Measurements from ENCODE around the gene CBFA2T2.

DNA sequence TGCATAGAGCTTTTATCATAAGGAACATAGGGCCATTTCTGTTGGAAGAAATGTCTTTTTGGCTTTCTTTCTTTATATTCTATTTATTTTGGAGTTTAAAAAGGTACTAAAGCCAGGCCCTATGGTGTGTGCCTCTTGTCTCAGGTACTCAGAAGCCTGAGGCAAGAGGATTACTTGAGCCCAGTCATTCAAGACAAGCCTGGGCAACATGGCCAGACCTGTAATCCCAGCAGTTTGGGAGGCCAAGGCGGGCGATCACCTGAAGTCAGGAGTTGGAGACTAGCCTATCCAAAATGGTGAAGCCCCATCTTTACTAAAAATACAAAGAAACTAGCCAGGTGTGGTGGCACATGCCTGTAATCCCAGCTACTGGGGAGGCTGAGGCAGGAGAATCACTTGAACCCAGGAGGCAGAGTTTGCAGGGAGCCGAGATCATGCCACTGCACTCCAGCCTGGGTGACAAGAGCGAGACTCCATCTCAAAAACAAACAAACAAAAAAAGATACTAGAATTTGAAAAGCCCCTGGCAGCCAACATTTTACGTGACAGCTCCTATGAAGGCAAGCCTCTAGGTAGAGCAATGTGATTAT lies 80.0 kb downstream of the CBFA2T2 start:
- TF ChIP-seq, protein P1, sequence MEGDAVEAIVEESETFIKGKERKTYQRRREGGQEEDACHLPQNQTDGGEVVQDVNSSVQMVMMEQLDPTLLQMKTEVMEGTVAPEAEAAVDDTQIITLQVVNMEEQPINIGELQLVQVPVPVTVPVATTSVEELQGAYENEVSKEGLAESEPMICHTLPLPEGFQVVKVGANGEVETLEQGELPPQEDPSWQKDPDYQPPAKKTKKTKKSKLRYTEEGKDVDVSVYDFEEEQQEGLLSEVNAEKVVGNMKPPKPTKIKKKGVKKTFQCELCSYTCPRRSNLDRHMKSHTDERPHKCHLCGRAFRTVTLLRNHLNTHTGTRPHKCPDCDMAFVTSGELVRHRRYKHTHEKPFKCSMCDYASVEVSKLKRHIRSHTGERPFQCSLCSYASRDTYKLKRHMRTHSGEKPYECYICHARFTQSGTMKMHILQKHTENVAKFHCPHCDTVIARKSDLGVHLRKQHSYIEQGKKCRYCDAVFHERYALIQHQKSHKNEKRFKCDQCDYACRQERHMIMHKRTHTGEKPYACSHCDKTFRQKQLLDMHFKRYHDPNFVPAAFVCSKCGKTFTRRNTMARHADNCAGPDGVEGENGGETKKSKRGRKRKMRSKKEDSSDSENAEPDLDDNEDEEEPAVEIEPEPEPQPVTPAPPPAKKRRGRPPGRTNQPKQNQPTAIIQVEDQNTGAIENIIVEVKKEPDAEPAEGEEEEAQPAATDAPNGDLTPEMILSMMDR (IDR thresholded peaks at IDR 0.05; ENCODE audit: borderline replicate concordance, extremely low read depth, low read length, poor library complexity, severe bottlenecking): no peak
- no peak for TF ChIP-seq EZH2 (IDR thresholded peaks at IDR 0.05; ENCODE audit: borderline replicate concordance, low read depth, low read length, severe bottlenecking)

Measured in DND-41 (cell line).